Calu3 (cell line): ENCODE data around the gene MLLT1. TPM values are rescaled to one million over a fixed set of nuclear protein-coding genes. Genes with fewer than 3 reads are reported as not detected.
A peak's percentile ranks its signal among the peaks of the same experiment; 100 is the strongest.

ENCODE experiments used
- BruUV-seq: library from RNA; stranded (reverse); fragments of 400-500 nt; replicated peaks from 2 replicates; lab custom pipeline; 2021; lab: Mats Ljungman, UMichigan
- CTCF ChIA-PET: fragments of 300-600 bp; sonication (Branson Sonifier 250); formaldehyde crosslinking; loops from one replicate; lab custom pipeline; 2022; ENCODE audit warnings: antibody characterized with exemption; lab: Charles Lee
- DNase-seq: peaks from one replicate; pipeline ENCODE4 v3.0.0; 2022
- H3K27ac Mint-ChIP-seq: one replicate; pipeline ENCODE4 v1.8.0; 2022; ENCODE audit warnings: mixed read lengths; ENCODE audit not compliant: unreplicated experiment
- H3K27me3 Mint-ChIP-seq: one replicate; pipeline ENCODE4 v1.8.0; 2022; ENCODE audit warnings: mixed read lengths; ENCODE audit not compliant: unreplicated experiment
- H3K36me3 Mint-ChIP-seq: one replicate; pipeline ENCODE4 v1.8.0; 2022; ENCODE audit warnings: mild to moderate bottlenecking, moderate library complexity, mixed read lengths; ENCODE audit not compliant: insufficient read depth, unreplicated experiment
- H3K4me1 Mint-ChIP-seq: one replicate; pipeline ENCODE4 v1.8.0; 2022; ENCODE audit warnings: mild to moderate bottlenecking, low read depth, mixed read lengths; ENCODE audit not compliant: unreplicated experiment
- H3K4me3 Mint-ChIP-seq: one replicate; pipeline ENCODE4 v1.8.0; 2022; ENCODE audit warnings: mild to moderate bottlenecking, low read depth, moderate library complexity, mixed read lengths; ENCODE audit not compliant: unreplicated experiment
- H3K9me3 Mint-ChIP-seq: one replicate; pipeline ENCODE4 v1.8.0; 2022; ENCODE audit warnings: low read depth, mixed read lengths; ENCODE audit not compliant: unreplicated experiment
- intact Hi-C: fragments of 100-400 bp; cut with micrococcal nuclease; formaldehyde crosslinking; loops from one replicate; pipeline ENCODE4 v1.10.0; 2022; ENCODE audit not compliant: unreplicated experiment
- total RNA-seq: library from RNA; stranded (reverse); gene quantifications from 2 replicates; pipeline ENCODE4 v1.2.3, GENCODE V29; 2022
- TF ChIP-seq, protein P1 (sequence below): fragments of 200-600 bp; IDR thresholded peaks from one replicate; pipeline ENCODE4 v1.8.0; 2022; ENCODE audit warnings: antibody characterized with exemption; ENCODE audit not compliant: unreplicated experiment

MLLT1 gene
- total RNA-seq, 1 experiment from 2014 or later = 49.8 TPM

DNA sequence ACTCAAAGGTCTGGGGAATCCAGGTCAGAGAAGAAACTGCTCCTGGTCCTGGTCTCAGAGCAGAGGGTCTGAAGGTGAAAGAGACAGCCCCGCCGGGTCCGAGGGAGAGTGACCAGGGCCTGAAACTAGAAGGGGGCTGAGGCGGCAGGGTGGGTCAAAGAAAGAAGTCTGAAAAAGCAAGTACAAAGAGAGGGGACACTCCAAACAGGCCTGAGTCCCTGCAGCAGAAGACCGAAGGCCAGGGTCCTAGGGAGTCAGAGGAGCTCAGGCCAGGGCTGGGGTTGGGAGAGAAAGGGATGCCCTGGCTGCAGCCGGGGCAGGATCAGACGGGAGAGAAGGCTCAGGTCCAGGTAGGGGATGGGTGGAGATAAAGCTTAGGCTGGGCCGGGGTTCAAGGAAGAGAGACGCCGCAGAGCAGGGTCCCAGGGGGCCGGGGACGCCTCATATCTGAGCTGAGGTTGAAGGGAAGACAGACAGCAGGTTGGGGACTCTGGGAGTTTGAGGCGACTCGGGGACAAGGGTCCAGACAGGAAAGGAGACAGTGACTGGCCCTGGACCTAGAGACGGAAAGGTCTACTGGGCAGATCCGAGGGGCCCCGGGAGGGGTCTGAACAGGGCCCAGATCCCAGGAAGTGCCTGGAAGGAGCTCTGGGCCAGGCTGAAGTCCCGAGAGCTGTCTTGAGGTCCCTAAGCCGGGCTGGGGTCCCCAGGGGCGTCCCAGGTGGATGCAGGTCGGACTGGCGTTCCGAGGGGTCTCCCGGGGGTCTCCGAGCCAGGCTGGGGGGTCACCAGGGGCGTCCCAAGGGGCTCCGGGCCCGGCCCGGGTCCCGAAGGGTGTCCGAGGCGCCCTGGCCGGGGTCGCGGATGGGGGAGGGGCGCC, 795 bp downstream of the MLLT1 start:
- intact Hi-C loops = no loop called here

DNA sequence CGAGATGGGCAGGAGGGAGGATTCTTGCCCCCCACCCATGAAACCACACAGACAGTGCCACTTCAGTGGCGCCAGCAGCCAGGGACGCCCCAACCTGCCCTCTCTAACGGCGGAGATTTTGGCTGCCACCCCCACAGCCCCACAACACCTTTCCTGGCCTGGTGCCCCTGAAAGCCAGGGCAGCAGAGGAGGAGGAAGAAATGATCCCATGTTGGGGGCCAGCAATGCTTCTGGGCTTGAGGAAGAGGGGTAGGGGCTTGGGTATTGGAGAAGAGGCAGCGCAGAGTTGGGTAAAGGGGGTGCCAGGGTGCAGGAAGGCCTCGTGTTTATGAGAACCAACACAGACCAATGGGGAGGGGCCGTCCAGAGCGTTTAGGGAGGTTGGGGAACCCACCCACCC, 1.7 kb downstream of the MLLT1 start:
- peaks cover 26% of the 10 kb centered on the region for H3K4me1 Mint-ChIP-seq
- DNase-seq = no peak
- no TSS peak for BruUV-seq
- TF ChIP-seq, protein P1, sequence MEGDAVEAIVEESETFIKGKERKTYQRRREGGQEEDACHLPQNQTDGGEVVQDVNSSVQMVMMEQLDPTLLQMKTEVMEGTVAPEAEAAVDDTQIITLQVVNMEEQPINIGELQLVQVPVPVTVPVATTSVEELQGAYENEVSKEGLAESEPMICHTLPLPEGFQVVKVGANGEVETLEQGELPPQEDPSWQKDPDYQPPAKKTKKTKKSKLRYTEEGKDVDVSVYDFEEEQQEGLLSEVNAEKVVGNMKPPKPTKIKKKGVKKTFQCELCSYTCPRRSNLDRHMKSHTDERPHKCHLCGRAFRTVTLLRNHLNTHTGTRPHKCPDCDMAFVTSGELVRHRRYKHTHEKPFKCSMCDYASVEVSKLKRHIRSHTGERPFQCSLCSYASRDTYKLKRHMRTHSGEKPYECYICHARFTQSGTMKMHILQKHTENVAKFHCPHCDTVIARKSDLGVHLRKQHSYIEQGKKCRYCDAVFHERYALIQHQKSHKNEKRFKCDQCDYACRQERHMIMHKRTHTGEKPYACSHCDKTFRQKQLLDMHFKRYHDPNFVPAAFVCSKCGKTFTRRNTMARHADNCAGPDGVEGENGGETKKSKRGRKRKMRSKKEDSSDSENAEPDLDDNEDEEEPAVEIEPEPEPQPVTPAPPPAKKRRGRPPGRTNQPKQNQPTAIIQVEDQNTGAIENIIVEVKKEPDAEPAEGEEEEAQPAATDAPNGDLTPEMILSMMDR = no peak
- peak overlapping the region; percentile 74 for H3K4me3 Mint-ChIP-seq
- H3K9me3 Mint-ChIP-seq = no peaks in the 10 kb centered on the region
- H3K36me3 Mint-ChIP-seq = peaks cover 13% of the 10 kb centered on the region
- peak overlapping the region; percentile 20 for H3K27ac Mint-ChIP-seq
- CTCF ChIA-PET = no interaction called here
- no peaks in the 10 kb centered on the region for H3K27me3 Mint-ChIP-seq
- intact Hi-C loops = no loop called here

More for the DNA sequence above, 795 bp downstream of the MLLT1 start:
- H3K4me1 Mint-ChIP-seq = peaks cover 16% of the 10 kb centered on the region
- H3K36me3 Mint-ChIP-seq = peaks cover 13% of the 10 kb centered on the region
- peak overlapping the region; percentile 74 for H3K4me3 Mint-ChIP-seq
- H3K9me3 Mint-ChIP-seq = no peaks in the 10 kb centered on the region
- H3K27ac Mint-ChIP-seq = peak overlapping the region; percentile 20
- no peaks in the 10 kb centered on the region for H3K27me3 Mint-ChIP-seq
- no peak for DNase-seq
- TF ChIP-seq, protein P1 = no peak
- CTCF ChIA-PET = no interaction called here
- no TSS peak for BruUV-seq

DNA sequence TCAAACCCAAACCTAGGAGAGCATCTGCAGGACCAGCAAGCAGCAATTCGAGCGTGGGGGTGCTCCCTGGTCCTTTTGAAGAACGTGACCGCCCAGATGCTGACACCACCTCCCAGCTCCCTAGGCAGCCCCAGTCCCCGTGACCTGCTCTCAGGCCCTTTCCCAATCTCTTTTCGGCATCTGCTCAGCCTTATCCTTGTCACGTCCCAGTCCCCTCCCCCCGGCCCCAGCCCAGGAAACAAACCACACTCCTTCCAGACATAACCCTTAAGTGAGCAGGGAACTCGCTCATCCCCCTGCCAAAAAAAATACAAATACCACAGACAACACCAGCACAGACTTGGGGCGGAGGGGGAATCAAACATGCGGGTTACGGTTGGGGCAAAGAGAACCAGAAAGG, 3.3 kb downstream of the MLLT1 start:
- no peak overlapping the region for H3K27ac Mint-ChIP-seq
- no peak for DNase-seq
- peaks cover 29% of the 10 kb centered on the region for H3K4me1 Mint-ChIP-seq
- intact Hi-C loops = no loop called here
- H3K4me3 Mint-ChIP-seq = no peak overlapping the region
- no peaks in the 10 kb centered on the region for H3K27me3 Mint-ChIP-seq
- H3K36me3 Mint-ChIP-seq = peaks cover 13% of the 10 kb centered on the region
- H3K9me3 Mint-ChIP-seq = no peaks in the 10 kb centered on the region
- BruUV-seq = no TSS peak
- TF ChIP-seq, protein P1 = no peak
- CTCF ChIA-PET = no interaction called here

DNA sequence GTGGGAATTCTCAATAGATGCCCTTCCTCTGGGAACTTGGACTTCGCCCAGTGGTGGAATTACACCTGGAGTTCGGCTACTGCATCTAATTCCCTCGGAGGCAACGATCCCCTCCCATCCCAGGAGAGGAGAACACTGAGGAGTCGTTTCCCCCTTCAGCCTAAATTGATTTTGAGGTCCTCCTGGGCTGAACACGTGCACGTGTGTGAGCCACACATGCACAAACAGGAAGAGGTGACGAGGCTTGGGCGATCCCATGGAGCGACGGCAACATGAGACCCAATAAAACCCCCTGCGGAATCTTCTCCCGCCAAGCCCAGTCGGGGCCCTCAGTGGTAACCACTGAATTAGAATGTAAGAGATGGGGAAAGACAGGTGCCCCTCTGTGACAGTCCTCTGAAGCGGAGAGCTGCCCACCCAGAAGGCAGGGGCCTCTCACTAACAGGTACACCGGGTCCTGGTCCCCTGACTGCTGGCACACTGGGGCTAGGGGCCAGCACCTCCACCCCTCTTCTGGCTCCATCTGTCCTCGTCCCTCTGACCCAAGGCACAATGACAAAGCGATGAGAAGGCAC, 4.5 kb downstream of the MLLT1 start:
- H3K27ac Mint-ChIP-seq = no peak overlapping the region
- TF ChIP-seq, protein P1 = no peak

More for the DNA sequence above, 4.5 kb downstream of the MLLT1 start:
- CTCF ChIA-PET = no interaction called here
- peaks cover 13% of the 10 kb centered on the region for H3K36me3 Mint-ChIP-seq
- BruUV-seq = no TSS peak
- H3K9me3 Mint-ChIP-seq = no peaks in the 10 kb centered on the region
- intact Hi-C loops = no loop called here
- H3K4me1 Mint-ChIP-seq = peaks cover 29% of the 10 kb centered on the region
- H3K4me3 Mint-ChIP-seq = no peak overlapping the region
- no peak for DNase-seq
- no peaks in the 10 kb centered on the region for H3K27me3 Mint-ChIP-seq
